NB4 (cell line): ENCODE data around the gene GAS6.

Source experiments
- CTCF ChIP-seq: IDR thresholded peaks from one replicate; pipeline ENCODE4 v1.5.1; 2012; ENCODE audit warnings: low read depth, low read length
- POLR2A ChIP-seq: IDR thresholded peaks from 2 replicates; pipeline ENCODE4 v1.6.1; 2011; ENCODE audit warnings: mild to moderate bottlenecking; ENCODE audit not compliant: insufficient read length; ENCODE audit errors: extremely low read depth

GRCh38 chr13:113817860-113818691 is 45.8 kb downstream of the GAS6 start:
- no peak for TF ChIP-seq CTCF
- no peak for TF ChIP-seq POLR2A
